Measurements from ENCODE around the gene GPR146. TPM values are rescaled to one million over a fixed set of nuclear protein-coding genes. Genes with fewer than 3 reads are reported as not detected.

Gene GPR146
- total RNA-seq, 1 experiment from 2014 or later: 0.72 TPM

- no peak for DNase-seq (ENCODE audit: extremely low read depth, low read depth)
These were observed 58.9 kb downstream of the GPR146 start for GRCh38 chr7:1103009-1103788.

DNA sequence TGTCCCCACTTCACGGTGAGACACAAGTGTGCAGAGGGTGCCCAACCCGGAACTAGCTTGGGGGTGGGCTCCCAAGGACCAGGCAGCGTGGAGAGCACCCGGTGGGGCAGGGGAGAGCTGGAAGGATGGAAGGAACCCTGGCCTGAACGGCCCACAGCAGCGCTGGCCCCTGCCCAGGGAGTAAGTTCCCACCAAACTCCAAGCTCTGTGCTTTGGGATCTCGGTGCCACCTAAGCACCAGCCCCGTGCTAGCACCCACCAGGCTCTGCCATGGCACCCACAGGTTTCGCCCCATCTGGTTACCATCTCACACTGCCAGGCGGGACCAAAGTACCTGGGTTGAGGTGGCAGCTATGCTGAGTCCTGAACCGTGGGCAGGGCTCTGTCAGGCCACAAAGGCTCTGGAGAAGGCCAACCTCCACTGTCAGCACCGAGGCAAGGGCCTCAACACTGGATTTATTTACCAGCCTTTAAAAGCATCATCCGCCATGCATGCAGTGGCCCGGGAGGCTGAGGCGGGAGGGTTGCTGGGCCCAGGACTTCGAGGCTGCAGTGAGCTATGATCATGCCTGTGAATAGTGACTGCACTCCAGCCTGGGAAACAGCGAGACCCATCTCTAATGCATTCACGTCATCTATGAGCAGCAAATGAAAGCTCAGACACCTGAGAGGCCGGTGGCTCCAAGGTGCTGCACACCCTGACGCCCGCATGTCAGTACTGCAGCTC, 59.6 kb downstream of the GPR146 start:
- no peak for DNase-seq (ENCODE audit: extremely low read depth, low read depth)

- no peak for DNase-seq (ENCODE audit: extremely low read depth, low read depth)
These were observed 60.3 kb downstream of the GPR146 start for GRCh38 chr7:1104516-1105179.

DNA sequence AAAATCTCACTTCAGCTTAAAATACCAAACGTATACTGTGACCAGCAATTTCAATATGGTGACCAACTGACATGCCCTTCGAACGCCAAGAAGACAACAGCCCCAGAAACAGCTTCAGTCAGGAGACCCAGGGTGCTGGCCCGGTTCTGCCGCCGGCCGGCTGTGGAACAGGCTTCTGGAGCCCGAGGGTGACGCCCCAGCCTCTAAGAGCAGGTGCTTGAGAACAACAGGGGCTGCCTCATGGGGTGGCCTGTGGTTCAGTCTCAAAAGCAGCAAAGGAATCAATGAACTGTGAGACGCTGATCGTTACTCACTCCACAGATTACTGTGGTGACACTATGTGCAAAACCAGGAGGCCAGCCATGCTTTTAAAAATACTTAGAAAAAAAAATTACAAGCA, 60.8 kb downstream of the GPR146 start:
- no peak for DNase-seq (ENCODE audit: extremely low read depth, low read depth)

- DNase-seq (ENCODE audit: extremely low read depth, low read depth): no peak
These were observed 61.9 kb downstream of the GPR146 start for GRCh38 chr7:1106063-1106792.

GRCh38 chr7:1106793-1107421, 62.6 kb downstream of the GPR146 start:
- no peak for DNase-seq (ENCODE audit: extremely low read depth, low read depth)

GRCh38 chr7:1108264-1108920, 64.0 kb downstream of the GPR146 start:
- DNase-seq (ENCODE audit: extremely low read depth, low read depth): no peak

Small RNA genes within 50 kb of the gene (small RNA-seq; reads per million reads assigned to genes)
- 1.7 to 37.2 reads per million in 2 experiments for gene MIR339

Other genes with a start within 250 kb of the GPR146 start
- 70.7 and 78.1 TPM in 2 replicates for gene SUN1, start 212.1 kb upstream of the GPR146 start, total RNA-seq (2014; rRNA removed; shearing (Covaris generic))
- gene GET4, start 168.0 kb upstream of the GPR146 start, total RNA-seq (2014; rRNA removed; shearing (Covaris generic)): 24.1 and 25.9 TPM in 2 replicates
- 8.7 and 10.0 TPM in 2 replicates for gene ADAP1, start 89.9 kb upstream of the GPR146 start, total RNA-seq (2014; rRNA removed; shearing (Covaris generic))
- gene COX19, start 69.0 kb upstream of the GPR146 start, total RNA-seq (2014; rRNA removed; shearing (Covaris generic)): 15.4 and 17.2 TPM in 2 replicates
- gene CYP2W1, start 61.4 kb upstream of the GPR146 start, total RNA-seq (2014; rRNA removed; shearing (Covaris generic)): 0.05 TPM in 1 of 2 replicates, not detected in the other
- gene GPER1, start 43.6 kb downstream of the GPR146 start, total RNA-seq (2014; rRNA removed; shearing (Covaris generic)): 1.9 and 2.3 TPM in 2 replicates
- gene ZFAND2A, start 115.7 kb downstream of the GPR146 start, total RNA-seq (2014; rRNA removed; shearing (Covaris generic)): 36.7 and 40.0 TPM in 2 replicates
- not detected in 2 replicates for gene UNCX, start 188.3 kb downstream of the GPR146 start, total RNA-seq (2014; rRNA removed; shearing (Covaris generic))